ENCODE measurements around the gene OTX2.

DNA sequence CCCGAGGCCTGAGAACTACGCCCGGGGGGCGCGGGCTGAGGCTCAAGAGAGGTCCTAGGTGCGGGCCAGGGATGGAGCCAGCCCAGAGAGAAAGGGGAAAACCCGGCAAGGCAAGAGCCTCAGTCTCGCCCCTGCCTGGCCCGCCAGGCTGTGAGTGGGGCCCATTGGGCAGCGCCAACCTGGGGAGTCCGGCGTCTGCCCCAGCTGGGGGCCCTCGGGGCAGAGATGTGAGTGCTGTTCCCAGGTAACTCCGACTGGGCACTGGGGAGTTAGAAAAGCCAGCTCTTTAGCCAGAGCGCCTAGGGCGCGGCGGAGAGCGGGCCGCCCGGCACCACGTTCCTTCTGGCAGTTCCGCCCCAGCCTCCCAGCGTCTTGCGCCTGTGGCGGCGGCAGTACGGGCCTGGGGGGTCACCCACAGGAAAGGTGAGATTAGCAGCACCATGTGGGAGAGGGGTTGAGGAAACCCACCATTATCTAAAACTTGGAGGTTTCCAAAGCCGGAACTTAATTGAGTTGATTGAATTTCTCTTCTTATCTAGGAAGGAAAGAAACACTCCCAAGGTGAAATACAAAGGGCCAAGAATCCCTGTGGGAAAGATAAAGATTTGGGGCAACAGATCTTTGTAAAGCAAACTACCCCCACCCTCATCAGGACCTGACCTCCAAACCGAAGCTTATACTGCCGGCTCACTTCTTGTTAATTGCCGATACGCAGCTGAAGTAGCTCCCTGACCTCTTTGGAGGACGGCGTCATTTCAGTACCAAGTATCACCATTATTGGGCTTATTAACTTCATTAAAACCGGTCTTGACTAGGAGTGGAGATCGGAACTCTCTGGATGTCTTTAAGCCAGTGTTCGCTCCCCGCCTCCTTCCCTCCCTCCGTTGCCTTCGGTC is 11.6 kb downstream of the OTX2 start:
- TF ChIP-seq, protein P1, sequence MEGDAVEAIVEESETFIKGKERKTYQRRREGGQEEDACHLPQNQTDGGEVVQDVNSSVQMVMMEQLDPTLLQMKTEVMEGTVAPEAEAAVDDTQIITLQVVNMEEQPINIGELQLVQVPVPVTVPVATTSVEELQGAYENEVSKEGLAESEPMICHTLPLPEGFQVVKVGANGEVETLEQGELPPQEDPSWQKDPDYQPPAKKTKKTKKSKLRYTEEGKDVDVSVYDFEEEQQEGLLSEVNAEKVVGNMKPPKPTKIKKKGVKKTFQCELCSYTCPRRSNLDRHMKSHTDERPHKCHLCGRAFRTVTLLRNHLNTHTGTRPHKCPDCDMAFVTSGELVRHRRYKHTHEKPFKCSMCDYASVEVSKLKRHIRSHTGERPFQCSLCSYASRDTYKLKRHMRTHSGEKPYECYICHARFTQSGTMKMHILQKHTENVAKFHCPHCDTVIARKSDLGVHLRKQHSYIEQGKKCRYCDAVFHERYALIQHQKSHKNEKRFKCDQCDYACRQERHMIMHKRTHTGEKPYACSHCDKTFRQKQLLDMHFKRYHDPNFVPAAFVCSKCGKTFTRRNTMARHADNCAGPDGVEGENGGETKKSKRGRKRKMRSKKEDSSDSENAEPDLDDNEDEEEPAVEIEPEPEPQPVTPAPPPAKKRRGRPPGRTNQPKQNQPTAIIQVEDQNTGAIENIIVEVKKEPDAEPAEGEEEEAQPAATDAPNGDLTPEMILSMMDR (IDR thresholded peaks at IDR 0.05; ENCODE audit: low read length): no peak
- TF ChIP-seq EZH2 (optimal IDR thresholded peaks at IDR 0.05; ENCODE audit: low read depth, low read length): no peak

Data from MM.1S (cell line).